Glutamatergic neuron (in vitro differentiated cells): ENCODE results near the gene BAIAP2L1. TPM values are rescaled to one million over a fixed set of nuclear protein-coding genes. Genes with fewer than 3 reads are reported as not detected.
"Not testable (repeated sequence)": the region's sequence is repeated elsewhere in the genome, so short reads cannot be mapped to it uniquely, and the experiment has no call there.

Source experiments
- DNase-seq: peaks from one replicate; pipeline ENCODE4 v3.0.0; 2022
- H3K27ac Mint-ChIP-seq: one replicate; pipeline ENCODE4 v1.8.0; 2020; ENCODE audit warnings: mild to moderate bottlenecking, mixed read lengths, inconsistent platforms; ENCODE audit not compliant: unreplicated experiment
- H3K27me3 Mint-ChIP-seq: one replicate; pipeline ENCODE4 v1.8.0; 2020; ENCODE audit warnings: mild to moderate bottlenecking, moderate library complexity, mixed read lengths, inconsistent platforms; ENCODE audit not compliant: unreplicated experiment
- H3K36me3 Mint-ChIP-seq: one replicate; pipeline ENCODE4 v1.8.0; 2020; ENCODE audit warnings: mild to moderate bottlenecking, mixed read lengths, inconsistent platforms; ENCODE audit not compliant: unreplicated experiment
- H3K4me1 Mint-ChIP-seq: one replicate; pipeline ENCODE4 v1.8.0; 2020; ENCODE audit warnings: mild to moderate bottlenecking, low read depth, mixed read lengths, inconsistent platforms; ENCODE audit not compliant: unreplicated experiment
- H3K4me3 Mint-ChIP-seq: one replicate; pipeline ENCODE4 v1.8.0; 2020; ENCODE audit warnings: mild to moderate bottlenecking, mixed read lengths, inconsistent platforms; ENCODE audit not compliant: unreplicated experiment
- H3K9me3 Mint-ChIP-seq: one replicate; pipeline ENCODE4 v1.8.0; 2020; ENCODE audit warnings: mild to moderate bottlenecking, moderate library complexity, mixed read lengths, inconsistent platforms; ENCODE audit not compliant: unreplicated experiment
- CTCF ChIP-seq: fragments of 200-600 bp; sonication (generic); IDR thresholded peaks from one replicate; pipeline ENCODE4 v1.5.0; 2021; ENCODE audit not compliant: partially characterized antibody, unreplicated experiment
- total RNA-seq: library from RNA; stranded (reverse); fragmentation: NEBNext Ultra II Directional; extraction: Animal tissue kit (Norgen Biotek cat#: 25700); gene quantifications from one replicate; pipeline ENCODE4 v1.2.1, GENCODE V29; 2021; ENCODE audit not compliant: unreplicated experiment

BAIAP2L1 gene
- total RNA-seq, 1 donor from 2014 or later = 0.66 TPM

- no peak for TF ChIP-seq CTCF
- peaks cover 1% of the 10 kb centered on the region for H3K9me3 Mint-ChIP-seq
- H3K4me3 Mint-ChIP-seq = no peak overlapping the region
- DNase-seq = no peak
- no peaks in the 10 kb centered on the region for H3K4me1 Mint-ChIP-seq
- H3K36me3 Mint-ChIP-seq = peaks cover 4% of the 10 kb centered on the region
- H3K27me3 Mint-ChIP-seq = peaks cover under 1% of the 10 kb centered on the region
- H3K27ac Mint-ChIP-seq = no peak overlapping the region
Observed at GRCh38 chr7:98322331-98323270, 78.3 kb downstream of the BAIAP2L1 start.

- Mint-ChIP-seq H3K27ac (no peak overlapping the region), H3K4me1 (no peaks in the 10 kb centered on the region), H3K36me3 (peaks cover 9% of the 10 kb centered on the region), H3K27me3 (peaks cover 4% of the 10 kb centered on the region), H3K4me3 (no peak overlapping the region), H3K9me3 (peaks cover 3% of the 10 kb centered on the region)
- no peak for TF ChIP-seq CTCF
- no peak for DNase-seq
Observed at GRCh38 chr7:98321301-98321700, 79.6 kb downstream of the BAIAP2L1 start.

GRCh38 chr7:98319176-98319575 is 81.7 kb downstream of the BAIAP2L1 start:
- no peak for DNase-seq
- Mint-ChIP-seq H3K4me3 (no peak overlapping the region), H3K36me3 (peaks cover 9% of the 10 kb centered on the region), H3K4me1 (no peaks in the 10 kb centered on the region), H3K9me3 (peaks cover 3% of the 10 kb centered on the region), H3K27me3 (peaks cover 4% of the 10 kb centered on the region), H3K27ac (no peak overlapping the region)
- TF ChIP-seq CTCF = no peak

- no peak overlapping the region for H3K4me3 Mint-ChIP-seq
- DNase-seq = no peak
- TF ChIP-seq CTCF = no peak
- peaks cover 9% of the 10 kb centered on the region for H3K36me3 Mint-ChIP-seq
- H3K27me3 Mint-ChIP-seq = peaks cover 4% of the 10 kb centered on the region
- peaks cover 3% of the 10 kb centered on the region for H3K9me3 Mint-ChIP-seq
- H3K27ac Mint-ChIP-seq = no peak overlapping the region
- H3K4me1 Mint-ChIP-seq = no peaks in the 10 kb centered on the region
Observed at GRCh38 chr7:98317366-98318040, 83.4 kb downstream of the BAIAP2L1 start.

GRCh38 chr7:98315994-98316527 is 84.8 kb downstream of the BAIAP2L1 start:
- not testable (repeated sequence) for DNase-seq, H3K36me3 Mint-ChIP-seq, H3K4me3 Mint-ChIP-seq, H3K27me3 Mint-ChIP-seq, H3K4me1 Mint-ChIP-seq, H3K27ac Mint-ChIP-seq, H3K9me3 Mint-ChIP-seq
